Chondrocyte (in vitro differentiated cells): ENCODE data around the gene FLRT1. TPM values are rescaled to one million over a fixed set of nuclear protein-coding genes. Genes with fewer than 3 reads are reported as not detected.

ENCODE experiments used
- DNase-seq: peaks from one replicate; pipeline ENCODE4 v3.0.0; 2021; ENCODE audit warnings: mixed read lengths, low spot score
- H3K27ac Mint-ChIP-seq: one replicate; pipeline ENCODE4 v1.8.0; 2021; ENCODE audit warnings: mild to moderate bottlenecking, moderate library complexity, mixed read lengths; ENCODE audit not compliant: unreplicated experiment
- H3K27me3 Mint-ChIP-seq: 2 replicates; pipeline ENCODE4 v1.8.0; 2021; ENCODE audit warnings: low read depth, mixed read lengths
- H3K36me3 Mint-ChIP-seq: 2 replicates; pipeline ENCODE4 v1.8.0; 2021; ENCODE audit warnings: low read depth, mixed read lengths
- H3K4me1 Mint-ChIP-seq: 2 replicates; pipeline ENCODE4 v1.8.0; 2021; ENCODE audit warnings: low read depth, mild to moderate bottlenecking, mixed read lengths
- H3K4me3 Mint-ChIP-seq: one replicate; pipeline ENCODE4 v1.8.0; 2021; ENCODE audit warnings: mild to moderate bottlenecking, moderate library complexity, mixed read lengths; ENCODE audit not compliant: unreplicated experiment
- H3K9me3 Mint-ChIP-seq: 2 replicates; pipeline ENCODE4 v1.8.0; 2021; ENCODE audit warnings: low read depth, mixed read lengths
- total RNA-seq: library from RNA; stranded (reverse); gene quantifications from 3 replicates; pipeline ENCODE4 v1.2.1, GENCODE V29; 2021
- TF ChIP-seq, protein P1 (sequence below): fragments of 200-600 bp; sonication (generic); IDR thresholded peaks from 2 replicates; pipeline ENCODE4 v1.5.0; 2021; ENCODE audit warnings: antibody characterized with exemption, mild to moderate bottlenecking, moderate library complexity

Gene FLRT1
- total RNA-seq, 1 donor from 2014 or later: 0.22 TPM

DNA sequence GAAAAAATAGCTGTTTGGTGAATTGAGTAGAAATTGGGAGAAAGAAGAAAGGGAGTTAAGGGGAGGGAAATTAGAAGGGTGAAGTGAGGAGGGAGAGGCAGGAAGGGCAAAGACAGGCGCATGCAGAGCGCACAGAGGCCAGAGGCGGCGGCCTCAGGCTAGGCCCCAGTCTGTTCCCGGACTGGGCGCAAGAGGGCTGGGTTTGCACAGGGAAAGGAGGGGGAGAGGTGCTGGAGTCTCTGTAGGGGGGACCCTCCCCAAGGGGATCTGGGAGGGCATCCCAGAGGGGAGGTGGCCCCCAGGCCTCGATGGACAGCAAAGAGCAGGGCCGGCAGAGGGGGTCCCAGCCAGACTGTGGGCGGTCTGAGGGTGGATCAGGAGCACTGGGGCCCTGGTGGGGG, 1.3 kb upstream of the FLRT1 start:
- peaks cover 12% of the 10 kb centered on the region for H3K27me3 Mint-ChIP-seq
- H3K36me3 Mint-ChIP-seq: peaks cover 1% of the 10 kb centered on the region
- DNase-seq: no peak
- no peaks in the 10 kb centered on the region for H3K9me3 Mint-ChIP-seq
- TF ChIP-seq, protein P1, sequence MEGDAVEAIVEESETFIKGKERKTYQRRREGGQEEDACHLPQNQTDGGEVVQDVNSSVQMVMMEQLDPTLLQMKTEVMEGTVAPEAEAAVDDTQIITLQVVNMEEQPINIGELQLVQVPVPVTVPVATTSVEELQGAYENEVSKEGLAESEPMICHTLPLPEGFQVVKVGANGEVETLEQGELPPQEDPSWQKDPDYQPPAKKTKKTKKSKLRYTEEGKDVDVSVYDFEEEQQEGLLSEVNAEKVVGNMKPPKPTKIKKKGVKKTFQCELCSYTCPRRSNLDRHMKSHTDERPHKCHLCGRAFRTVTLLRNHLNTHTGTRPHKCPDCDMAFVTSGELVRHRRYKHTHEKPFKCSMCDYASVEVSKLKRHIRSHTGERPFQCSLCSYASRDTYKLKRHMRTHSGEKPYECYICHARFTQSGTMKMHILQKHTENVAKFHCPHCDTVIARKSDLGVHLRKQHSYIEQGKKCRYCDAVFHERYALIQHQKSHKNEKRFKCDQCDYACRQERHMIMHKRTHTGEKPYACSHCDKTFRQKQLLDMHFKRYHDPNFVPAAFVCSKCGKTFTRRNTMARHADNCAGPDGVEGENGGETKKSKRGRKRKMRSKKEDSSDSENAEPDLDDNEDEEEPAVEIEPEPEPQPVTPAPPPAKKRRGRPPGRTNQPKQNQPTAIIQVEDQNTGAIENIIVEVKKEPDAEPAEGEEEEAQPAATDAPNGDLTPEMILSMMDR: no peak
- H3K4me3 Mint-ChIP-seq: peak overlapping the region; percentile 68
- no peak overlapping the region for H3K27ac Mint-ChIP-seq
- H3K4me1 Mint-ChIP-seq: peaks cover 5% of the 10 kb centered on the region

DNA sequence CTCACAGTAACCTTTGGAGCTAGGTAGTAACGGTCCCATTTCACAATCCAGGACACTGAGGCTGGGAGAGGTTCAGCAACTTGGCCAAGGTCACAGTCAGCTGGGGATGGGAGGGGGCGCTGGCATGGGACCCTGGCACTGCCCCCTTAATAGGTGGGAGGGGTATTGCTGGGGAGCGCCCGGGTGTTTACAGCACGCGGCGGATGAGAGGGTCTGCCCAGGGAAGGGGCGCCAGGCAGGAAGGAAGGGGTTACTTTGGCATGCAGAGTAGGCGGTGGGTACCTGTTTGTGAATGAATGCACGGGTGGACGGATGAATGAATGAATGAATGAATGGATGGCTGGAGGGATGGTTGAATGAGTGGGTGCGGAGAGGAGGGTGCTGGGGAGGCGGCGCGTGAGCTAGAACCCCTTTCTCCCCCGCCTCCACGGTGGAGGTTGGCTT, 628 bp upstream of the FLRT1 start:
- H3K27me3 Mint-ChIP-seq: peaks cover 10% of the 10 kb centered on the region
- H3K4me1 Mint-ChIP-seq: peaks cover 5% of the 10 kb centered on the region
- peaks cover 1% of the 10 kb centered on the region for H3K36me3 Mint-ChIP-seq
- TF ChIP-seq, protein P1: no peak
- H3K9me3 Mint-ChIP-seq: no peaks in the 10 kb centered on the region
- no peak for DNase-seq
- no peak overlapping the region for H3K27ac Mint-ChIP-seq
- peak overlapping the region; percentile 68 for H3K4me3 Mint-ChIP-seq

DNA sequence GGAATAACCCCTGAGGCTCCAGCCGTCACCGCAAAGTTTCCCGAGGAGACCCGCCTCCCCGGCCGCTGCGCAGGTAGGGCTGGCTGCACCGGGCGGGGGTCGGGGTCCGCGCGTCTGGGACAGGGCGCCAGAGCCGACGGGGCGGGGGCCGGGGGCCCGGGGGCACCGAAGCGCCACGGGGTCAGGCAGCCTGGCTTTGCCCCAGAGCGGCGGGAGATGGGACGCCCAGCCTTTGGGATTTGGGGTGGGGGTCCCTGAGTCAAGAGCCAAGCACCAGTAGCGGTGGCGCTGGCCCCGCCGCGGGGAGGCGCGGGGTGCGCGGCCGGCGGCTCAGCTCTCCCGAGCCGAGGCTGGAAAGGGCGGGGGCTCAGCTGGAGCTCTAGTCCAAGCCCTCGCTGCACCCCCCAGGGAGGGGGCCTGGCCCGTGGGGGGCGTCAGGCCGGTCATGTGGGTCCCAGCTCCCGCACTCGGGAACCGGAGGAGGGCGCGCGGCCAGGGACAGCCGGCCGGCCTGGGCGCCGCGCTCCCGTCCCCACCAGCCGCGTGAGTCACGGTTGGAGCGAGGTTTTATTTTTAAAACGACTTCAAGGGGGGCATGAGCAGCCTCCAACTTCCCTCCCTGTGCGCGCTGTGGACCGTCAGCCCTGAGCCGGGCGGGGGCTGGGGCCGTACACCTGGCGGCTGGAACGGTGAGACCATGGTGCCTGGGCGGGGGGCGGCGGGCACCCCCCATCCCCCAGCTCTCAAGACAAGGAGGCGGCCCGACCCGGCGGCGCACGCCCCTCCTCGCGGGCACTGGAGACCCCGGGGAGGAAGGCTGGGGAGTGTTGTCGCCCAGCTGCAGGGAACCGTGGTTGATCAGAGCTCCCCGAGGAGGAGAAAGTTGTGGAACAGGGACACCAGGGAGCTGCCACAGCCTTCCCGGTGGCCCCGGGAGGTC, 626 bp downstream of the FLRT1 start:
- H3K27me3 Mint-ChIP-seq: peaks cover 11% of the 10 kb centered on the region

DNA sequence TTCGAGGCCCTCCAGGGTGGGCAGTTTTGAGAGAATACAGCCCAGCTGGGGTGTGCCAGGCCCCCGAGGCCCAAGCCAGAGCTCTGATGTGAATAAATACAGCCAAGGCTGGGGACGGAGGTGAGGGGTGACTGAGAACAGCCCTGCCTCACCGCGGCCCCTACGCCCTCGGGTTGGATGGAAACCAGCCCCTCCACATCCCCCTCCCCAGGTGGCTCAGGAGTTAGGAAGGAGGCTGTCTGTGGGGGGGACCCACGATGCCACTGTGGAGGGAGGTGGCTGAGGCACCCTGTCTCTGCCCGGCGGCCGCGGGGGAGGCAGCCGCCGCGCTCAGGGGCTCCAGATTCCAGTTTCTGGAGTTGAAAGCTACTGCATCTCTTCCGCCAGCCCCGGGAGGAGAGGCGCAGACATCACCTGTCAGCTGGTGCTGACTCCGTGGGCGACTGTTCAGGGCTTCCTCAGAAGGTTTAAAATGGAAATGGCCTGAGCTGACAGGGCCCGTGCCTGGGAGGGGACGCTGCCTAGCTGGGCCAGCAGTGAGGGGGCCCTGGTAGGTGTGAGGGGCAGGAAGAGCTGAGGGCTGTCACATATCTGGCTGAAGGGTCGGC, 1.4 kb downstream of the FLRT1 start:
- Mint-ChIP-seq H3K27me3 (peaks cover 12% of the 10 kb centered on the region), H3K27ac (no peak overlapping the region), H3K4me1 (peaks cover 5% of the 10 kb centered on the region), H3K4me3 (no peak overlapping the region), H3K36me3 (no peaks in the 10 kb centered on the region), H3K9me3 (no peaks in the 10 kb centered on the region)
- DNase-seq: no peak
- TF ChIP-seq, protein P1: no peak

More for the DNA sequence above, 626 bp downstream of the FLRT1 start:
- no peak overlapping the region for H3K27ac Mint-ChIP-seq
- TF ChIP-seq, protein P1: peak; percentile 46
- H3K36me3 Mint-ChIP-seq: no peaks in the 10 kb centered on the region
- peaks cover 5% of the 10 kb centered on the region for H3K4me1 Mint-ChIP-seq
- no peak for DNase-seq
- no peak overlapping the region for H3K4me3 Mint-ChIP-seq
- no peaks in the 10 kb centered on the region for H3K9me3 Mint-ChIP-seq

DNA sequence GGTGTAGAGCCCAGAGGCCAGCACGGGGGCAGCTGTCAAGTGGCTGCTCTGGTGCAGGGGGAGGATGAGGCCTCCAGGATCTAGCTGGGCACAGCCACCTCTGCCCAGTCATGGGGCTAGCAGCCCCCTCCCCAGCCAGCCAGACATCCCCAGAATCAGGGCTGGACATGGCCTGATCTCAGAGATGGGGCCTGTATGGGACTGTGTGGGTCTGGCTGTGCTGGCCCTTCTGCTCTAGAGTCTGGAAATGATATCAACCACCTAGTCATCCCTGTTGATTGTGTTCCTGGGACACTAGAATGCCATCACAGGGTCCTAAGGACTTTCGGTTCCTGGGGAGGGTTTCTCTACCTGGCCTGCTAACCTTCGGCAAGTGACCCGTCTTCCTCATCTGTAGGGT, 2.8 kb downstream of the FLRT1 start:
- Mint-ChIP-seq H3K9me3 (no peaks in the 10 kb centered on the region), H3K4me3 (no peak overlapping the region), H3K36me3 (no peaks in the 10 kb centered on the region), H3K27me3 (peaks cover 12% of the 10 kb centered on the region), H3K4me1 (peaks cover 5% of the 10 kb centered on the region), H3K27ac (no peak overlapping the region)
- no peak for DNase-seq
- TF ChIP-seq, protein P1: no peak
